Measurements from ENCODE around the gene CNPY3.

DNA sequence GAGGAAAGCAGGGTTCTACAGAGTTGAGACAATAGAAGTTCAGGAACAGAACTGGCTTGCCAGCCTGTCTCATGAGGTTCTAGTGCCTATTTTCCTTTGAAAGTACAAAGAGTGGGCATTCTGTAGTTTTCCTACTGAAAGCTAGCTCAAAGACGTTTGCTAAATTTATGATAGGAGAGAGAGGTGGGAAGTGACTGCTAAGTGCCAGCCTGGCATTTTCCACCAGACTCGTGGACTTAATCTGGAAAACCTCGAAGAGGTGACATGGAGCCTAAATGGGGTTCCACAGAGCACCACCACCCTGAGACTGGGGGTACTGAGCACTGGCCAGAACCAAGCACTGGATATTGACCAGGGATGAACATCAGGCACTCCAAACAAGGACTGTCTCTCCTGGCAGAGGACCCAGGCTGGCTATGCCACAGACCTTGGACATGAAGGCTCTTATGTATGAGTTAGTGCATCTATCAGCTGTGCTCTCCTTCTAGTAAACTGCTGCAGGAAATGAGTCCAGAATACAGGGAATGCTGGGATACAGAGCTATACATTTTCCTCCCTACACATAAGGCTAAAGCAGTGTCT is 42.6 kb downstream of the CNPY3 start:
- TF ChIP-seq, protein P1, sequence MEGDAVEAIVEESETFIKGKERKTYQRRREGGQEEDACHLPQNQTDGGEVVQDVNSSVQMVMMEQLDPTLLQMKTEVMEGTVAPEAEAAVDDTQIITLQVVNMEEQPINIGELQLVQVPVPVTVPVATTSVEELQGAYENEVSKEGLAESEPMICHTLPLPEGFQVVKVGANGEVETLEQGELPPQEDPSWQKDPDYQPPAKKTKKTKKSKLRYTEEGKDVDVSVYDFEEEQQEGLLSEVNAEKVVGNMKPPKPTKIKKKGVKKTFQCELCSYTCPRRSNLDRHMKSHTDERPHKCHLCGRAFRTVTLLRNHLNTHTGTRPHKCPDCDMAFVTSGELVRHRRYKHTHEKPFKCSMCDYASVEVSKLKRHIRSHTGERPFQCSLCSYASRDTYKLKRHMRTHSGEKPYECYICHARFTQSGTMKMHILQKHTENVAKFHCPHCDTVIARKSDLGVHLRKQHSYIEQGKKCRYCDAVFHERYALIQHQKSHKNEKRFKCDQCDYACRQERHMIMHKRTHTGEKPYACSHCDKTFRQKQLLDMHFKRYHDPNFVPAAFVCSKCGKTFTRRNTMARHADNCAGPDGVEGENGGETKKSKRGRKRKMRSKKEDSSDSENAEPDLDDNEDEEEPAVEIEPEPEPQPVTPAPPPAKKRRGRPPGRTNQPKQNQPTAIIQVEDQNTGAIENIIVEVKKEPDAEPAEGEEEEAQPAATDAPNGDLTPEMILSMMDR (IDR thresholded peaks at IDR 0.05) = no peak
- no peak for TF ChIP-seq EZH2 (IDR thresholded peaks at IDR 0.05)

All from neural progenitor cell (in vitro differentiated cells).